Measurements from ENCODE around the gene PTGER2.

DNA sequence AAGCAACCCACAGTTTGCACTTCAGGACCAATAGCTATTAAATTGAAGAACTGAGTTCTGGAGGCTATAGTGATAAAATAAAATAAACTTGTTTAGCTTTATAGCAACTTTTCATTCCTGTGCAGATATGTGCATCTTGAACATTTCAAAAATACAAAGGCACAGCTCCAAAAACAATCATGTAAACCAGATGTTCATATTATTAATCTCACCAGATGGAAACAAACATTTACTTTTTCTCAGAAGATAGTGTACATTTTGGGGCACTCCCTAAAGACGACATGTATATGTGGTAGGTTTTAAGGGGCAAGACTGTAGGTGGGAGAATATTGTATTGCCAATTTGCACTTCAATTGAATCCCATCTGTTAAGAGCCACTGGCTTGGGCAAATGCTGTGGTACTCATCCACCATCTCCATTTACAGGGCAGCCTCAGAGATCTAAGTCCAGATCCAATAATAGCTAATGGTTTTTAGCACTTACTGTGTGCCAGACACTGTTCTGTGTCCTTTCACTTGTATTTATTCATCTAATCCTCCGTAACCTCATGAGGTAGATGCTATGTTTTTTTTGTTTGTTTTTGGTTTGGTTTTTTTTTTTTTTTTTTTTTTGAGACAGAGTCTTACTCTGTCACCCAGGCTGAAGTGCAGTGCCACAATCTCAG lies 49.1 kb downstream of the PTGER2 start:
- TF ChIP-seq CTCF (conservative IDR thresholded peaks at IDR 0.05; ENCODE audit: low read length) (no peak), EZH2phosphoT487 (IDR thresholded peaks at IDR 0.05; ENCODE audit: borderline replicate concordance) (no peak)
